ENCODE measurements around the gene BNIP3.

Gene BNIP3

GRCh38 chr10:132002004-132002403 lies 20.3 kb upstream of the BNIP3 start:
- H3K9me3 ChIP-seq (ENCODE audit: insufficient read depth, low read length), result no peaks in the 10 kb centered on the region
- TF ChIP-seq EZH2phosphoT487 (conservative IDR thresholded peaks at IDR 0.05; ENCODE audit: low read length), result no peak
- TF ChIP-seq, protein P1, sequence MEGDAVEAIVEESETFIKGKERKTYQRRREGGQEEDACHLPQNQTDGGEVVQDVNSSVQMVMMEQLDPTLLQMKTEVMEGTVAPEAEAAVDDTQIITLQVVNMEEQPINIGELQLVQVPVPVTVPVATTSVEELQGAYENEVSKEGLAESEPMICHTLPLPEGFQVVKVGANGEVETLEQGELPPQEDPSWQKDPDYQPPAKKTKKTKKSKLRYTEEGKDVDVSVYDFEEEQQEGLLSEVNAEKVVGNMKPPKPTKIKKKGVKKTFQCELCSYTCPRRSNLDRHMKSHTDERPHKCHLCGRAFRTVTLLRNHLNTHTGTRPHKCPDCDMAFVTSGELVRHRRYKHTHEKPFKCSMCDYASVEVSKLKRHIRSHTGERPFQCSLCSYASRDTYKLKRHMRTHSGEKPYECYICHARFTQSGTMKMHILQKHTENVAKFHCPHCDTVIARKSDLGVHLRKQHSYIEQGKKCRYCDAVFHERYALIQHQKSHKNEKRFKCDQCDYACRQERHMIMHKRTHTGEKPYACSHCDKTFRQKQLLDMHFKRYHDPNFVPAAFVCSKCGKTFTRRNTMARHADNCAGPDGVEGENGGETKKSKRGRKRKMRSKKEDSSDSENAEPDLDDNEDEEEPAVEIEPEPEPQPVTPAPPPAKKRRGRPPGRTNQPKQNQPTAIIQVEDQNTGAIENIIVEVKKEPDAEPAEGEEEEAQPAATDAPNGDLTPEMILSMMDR (IDR thresholded peaks at IDR 0.05; ENCODE audit: insufficient read depth, low read length, poor library complexity, severe bottlenecking), result no peak
- H3K36me3 ChIP-seq (ENCODE audit: low read length), result no peaks in the 10 kb centered on the region
- H2AFZ ChIP-seq (ENCODE audit: low read depth, low read length, severe bottlenecking), result no peak overlapping the region
- H3K9me2 ChIP-seq (replicated peaks; ENCODE audit: insufficient read depth, low read length), result no peaks in the 10 kb centered on the region
- no peak overlapping the region for H3K4me3 ChIP-seq (ENCODE audit: insufficient read depth, low read length, poor library complexity, severe bottlenecking)
- no peaks in the 10 kb centered on the region for H3F3A ChIP-seq (ENCODE audit: insufficient read depth)
- H3K27me3 ChIP-seq (ENCODE audit: low read length), result no peaks in the 10 kb centered on the region; the same call in 1 of the 2 replicates
- no peak overlapping the region for H3K4me2 ChIP-seq (ENCODE audit: low read depth, low read length, poor library complexity, severe bottlenecking)
- no peak overlapping the region for H3K27ac ChIP-seq (ENCODE audit: low read depth, low read length)
- H4K20me1 ChIP-seq (ENCODE audit: low read depth, low read length), result no peaks in the 10 kb centered on the region
- no peak overlapping the region for H3K9ac ChIP-seq (ENCODE audit: low read length)
- no peaks in the 10 kb centered on the region for H3K79me2 ChIP-seq (ENCODE audit: insufficient read depth, low read length)

GRCh38 chr10:132001238-132001972 lies 19.7 kb upstream of the BNIP3 start:
- Histone ChIP-seq H3K79me2 (ENCODE audit: insufficient read depth, low read length) (no peaks in the 10 kb centered on the region), H3F3A (ENCODE audit: insufficient read depth) (no peaks in the 10 kb centered on the region), H3K9ac (ENCODE audit: low read length) (no peak overlapping the region), H2AFZ (ENCODE audit: low read depth, low read length, severe bottlenecking) (no peak overlapping the region), H3K27me3 (ENCODE audit: low read length) (no peaks in the 10 kb centered on the region; the same call in 1 of the 2 replicates), H4K20me1 (ENCODE audit: low read depth, low read length) (no peaks in the 10 kb centered on the region), H3K9me2 (replicated peaks; ENCODE audit: insufficient read depth, low read length) (no peaks in the 10 kb centered on the region), H3K36me3 (ENCODE audit: low read length) (no peaks in the 10 kb centered on the region), H3K4me3 (ENCODE audit: insufficient read depth, low read length, poor library complexity, severe bottlenecking) (no peak overlapping the region), H3K4me2 (ENCODE audit: low read depth, low read length, poor library complexity, severe bottlenecking) (no peak overlapping the region), H3K27ac (ENCODE audit: low read depth, low read length) (no peak overlapping the region), H3K9me3 (ENCODE audit: insufficient read depth, low read length) (no peaks in the 10 kb centered on the region)
- TF ChIP-seq EZH2phosphoT487 (conservative IDR thresholded peaks at IDR 0.05; ENCODE audit: low read length), result no peak
- TF ChIP-seq, protein P1 (IDR thresholded peaks at IDR 0.05; ENCODE audit: insufficient read depth, low read length, poor library complexity, severe bottlenecking), result no peak

DNA sequence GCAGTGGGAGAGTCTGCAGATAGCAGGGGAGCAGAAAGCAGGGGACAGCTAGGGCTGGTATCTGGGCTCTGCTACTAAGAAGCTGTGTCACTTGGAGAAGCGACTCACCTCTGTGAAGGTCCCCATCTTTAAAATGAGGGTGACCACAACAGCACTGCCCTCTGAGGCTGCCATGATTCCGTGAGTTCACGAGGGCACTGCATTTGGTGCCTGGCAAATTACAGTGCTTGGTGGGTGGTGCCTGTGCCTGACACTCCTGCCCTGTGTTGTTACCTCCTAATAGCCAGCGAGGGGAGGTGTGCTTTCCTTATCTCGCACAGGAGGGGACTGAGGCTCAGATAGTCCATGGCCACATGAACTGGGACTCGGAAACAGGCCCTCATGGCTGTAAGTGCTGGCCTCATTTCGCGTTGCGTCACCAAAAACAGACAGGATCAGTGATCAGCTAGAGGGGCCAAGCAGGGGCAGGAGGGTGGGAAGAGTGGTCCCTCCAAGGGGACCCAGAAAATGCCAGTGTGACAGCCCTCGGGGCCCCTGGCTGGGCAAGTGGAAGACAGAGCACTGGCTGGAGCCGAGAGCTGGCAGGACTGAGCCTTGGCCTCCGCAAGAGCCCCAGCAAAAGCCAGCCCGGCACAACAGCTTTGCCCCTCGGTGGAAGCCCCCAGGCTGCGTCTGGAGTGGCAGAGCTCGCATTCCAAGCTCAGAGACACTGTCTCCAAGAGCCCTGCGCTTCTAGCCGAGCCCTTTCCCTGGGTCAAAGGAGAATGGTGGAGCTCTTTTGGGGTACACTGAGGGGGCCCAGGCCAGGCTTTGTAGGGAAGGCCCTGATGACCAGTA lies 17.3 kb upstream of the BNIP3 start:
- no peaks in the 10 kb centered on the region for H3F3A ChIP-seq (ENCODE audit: insufficient read depth)
- H3K9me3 ChIP-seq (ENCODE audit: insufficient read depth, low read length), result no peaks in the 10 kb centered on the region
- no peak overlapping the region for H3K9ac ChIP-seq (ENCODE audit: low read length)
- H3K9me2 ChIP-seq (replicated peaks; ENCODE audit: insufficient read depth, low read length), result no peaks in the 10 kb centered on the region
- H4K20me1 ChIP-seq (ENCODE audit: low read depth, low read length), result no peaks in the 10 kb centered on the region
- H3K79me2 ChIP-seq (ENCODE audit: insufficient read depth, low read length), result no peaks in the 10 kb centered on the region
- TF ChIP-seq, protein P1 (IDR thresholded peaks at IDR 0.05; ENCODE audit: insufficient read depth, low read length, poor library complexity, severe bottlenecking), result no peak
- TF ChIP-seq EZH2phosphoT487 (conservative IDR thresholded peaks at IDR 0.05; ENCODE audit: low read length), result no peak
- no peak overlapping the region for H3K27ac ChIP-seq (ENCODE audit: low read depth, low read length)
- H3K36me3 ChIP-seq (ENCODE audit: low read length), result no peaks in the 10 kb centered on the region
- H3K4me2 ChIP-seq (ENCODE audit: low read depth, low read length, poor library complexity, severe bottlenecking), result no peak overlapping the region
- no peaks in the 10 kb centered on the region; the same call in 1 of the 2 replicates for H3K27me3 ChIP-seq (ENCODE audit: low read length)
- no peak overlapping the region for H2AFZ ChIP-seq (ENCODE audit: low read depth, low read length, severe bottlenecking)
- no peak overlapping the region for H3K4me3 ChIP-seq (ENCODE audit: insufficient read depth, low read length, poor library complexity, severe bottlenecking)
